Trophoblast cell (in vitro differentiated cells and primary cell): ENCODE results near the gene FUT8.

Experiments
- DNase-seq, 2 donors: peaks; one replicate each; pipeline ENCODE4 v3.0.0-alpha.2; 2016
- H2AFZ ChIP-seq: 2 replicates; pipeline ENCODE4 v1.6.1; 2013; ENCODE audit warnings: low read length, moderate library complexity, mild to moderate bottlenecking; ENCODE audit not compliant: insufficient read depth, poor library complexity
- H2AK5ac ChIP-seq: 2 replicates; pipeline ENCODE4 v1.6.1; 2013; ENCODE audit warnings: mild to moderate bottlenecking, low read length
- H2BK120ac ChIP-seq: 2 replicates; pipeline ENCODE4 v1.6.1; 2013; ENCODE audit warnings: low read length, mild to moderate bottlenecking, moderate library complexity; ENCODE audit not compliant: insufficient read depth, poor library complexity
- H2BK12ac ChIP-seq: 2 replicates; pipeline ENCODE4 v1.6.1; 2013; ENCODE audit warnings: mild to moderate bottlenecking, low read length, moderate library complexity
- H2BK5ac ChIP-seq: 2 replicates; pipeline ENCODE4 v1.6.1; 2013; ENCODE audit warnings: low read length, low read depth, moderate library complexity, mild to moderate bottlenecking; ENCODE audit not compliant: poor library complexity
- H3K14ac ChIP-seq: 2 replicates; pipeline ENCODE4 v1.6.1; 2013; ENCODE audit warnings: mild to moderate bottlenecking, low read length
- H3K18ac ChIP-seq: 2 replicates; pipeline ENCODE4 v1.6.1; 2013; ENCODE audit warnings: mild to moderate bottlenecking, low read length
- H3K23ac ChIP-seq: 2 replicates; pipeline ENCODE4 v1.6.1; 2013; ENCODE audit warnings: low read length
- H3K27ac ChIP-seq: 2 replicates; pipeline ENCODE4 v1.5.1; 2013; ENCODE audit warnings: low read depth, mild to moderate bottlenecking, inconsistent platforms, low read length, moderate library complexity
- H3K27me3 ChIP-seq: 2 replicates; pipeline ENCODE4 v1.6.1; 2013; ENCODE audit warnings: inconsistent platforms, mild to moderate bottlenecking, low read length, moderate library complexity; ENCODE audit not compliant: insufficient read depth
- H3K36me3 ChIP-seq, 2 experiments: 1 replicate in 1 of 2; 2 replicates in 1 of 2; pipeline ENCODE4 v1.6.1; 2013; ENCODE audit warnings: low read length in 2 of 2, mild to moderate bottlenecking in 2 of 2, moderate library complexity in 1 of 2; ENCODE audit not compliant: insufficient read depth in 2 of 2, control insufficient read depth in 1 of 2
- H3K4ac ChIP-seq: 2 replicates; pipeline ENCODE4 v1.6.1; 2013; ENCODE audit warnings: low read depth, mild to moderate bottlenecking, low read length, moderate library complexity
- H3K4me1 ChIP-seq, 2 experiments: 1 replicate in 1 of 2; 2 replicates in 1 of 2; pipeline ENCODE4 v1.6.1; 2013; ENCODE audit warnings: low read length in 2 of 2, mild to moderate bottlenecking in 2 of 2, moderate library complexity in 1 of 2; ENCODE audit not compliant: insufficient read depth in 2 of 2, control insufficient read depth in 1 of 2
- H3K4me2 ChIP-seq: 2 replicates; pipeline ENCODE4 v1.6.1; 2013; ENCODE audit warnings: inconsistent platforms, mild to moderate bottlenecking, low read length, moderate library complexity
- H3K4me3 ChIP-seq: 2 replicates; pipeline ENCODE4 v1.5.1; 2013; ENCODE audit warnings: mild to moderate bottlenecking, low read depth, low read length, inconsistent platforms
- H3K79me1 ChIP-seq: one replicate; pipeline ENCODE4 v1.6.1; 2013; ENCODE audit warnings: low read length
- H3K79me2 ChIP-seq: 2 replicates; pipeline ENCODE4 v1.6.1; 2013; ENCODE audit warnings: low read length, mild to moderate bottlenecking; ENCODE audit not compliant: control insufficient read depth, insufficient read depth, poor library complexity
- H3K9ac ChIP-seq: 2 replicates; pipeline ENCODE4 v1.6.1; 2013; ENCODE audit warnings: mild to moderate bottlenecking, low read length
- H3K9me3 ChIP-seq: 2 replicates; pipeline ENCODE4 v1.6.1; 2013; ENCODE audit warnings: low read depth, mild to moderate bottlenecking, control low read depth, inconsistent platforms, low read length; ENCODE audit not compliant: insufficient read depth
- H4K12ac ChIP-seq: 2 replicates; pipeline ENCODE4 v1.6.1; 2013; ENCODE audit warnings: low read depth, mild to moderate bottlenecking, low read length, moderate library complexity
- H4K8ac ChIP-seq: 2 replicates; pipeline ENCODE4 v1.6.1; 2013; ENCODE audit warnings: low read depth, mild to moderate bottlenecking, low read length, moderate library complexity
- H4K91ac ChIP-seq: one replicate; pipeline ENCODE4 v1.6.1; 2013; ENCODE audit warnings: low read depth, mild to moderate bottlenecking, low read length, moderate library complexity
- WGBS: extraction: QIAGEN DNeasy Blood & Tissue Kit; methylation state at CpG from one replicate; pipeline ENCODE4 v1.1.7; 2013; ENCODE audit warnings: missing lambda C conversion rate; ENCODE audit not compliant: insufficient read length, insufficient coverage; ENCODE audit errors: extremely low coverage; 5-methylcytosine and 5-hydroxymethylcytosine counted together

The FUT8 gene

GRCh38 chr14:65396082-65396910, 16.2 kb upstream of the FUT8 start:
- Histone ChIP-seq H4K91ac (no peak overlapping the region), H3K79me1 (no peaks in the 10 kb centered on the region), H3K23ac (no peak overlapping the region), H3K27ac (no peak overlapping the region), H3K9ac (no peak overlapping the region), H2BK12ac (no peak overlapping the region), H4K12ac (no peak overlapping the region), H3K27me3 (no peaks in the 10 kb centered on the region), H3K14ac (no peak overlapping the region), H3K4me2 (no peak overlapping the region), H3K36me3 (no peaks in the 10 kb centered on the region), H3K4ac (no peak overlapping the region), H3K9me3 (peaks cover 7% of the 10 kb centered on the region), H3K4me3 (no peak overlapping the region), H2AFZ (no peak overlapping the region), H3K79me2 (no peaks in the 10 kb centered on the region), H2AK5ac (no peak overlapping the region), H3K4me1 (peaks cover 0 to 3% of the 10 kb centered on the region in 2 experiments), H2BK120ac (no peak overlapping the region), H3K18ac (no peak overlapping the region), H4K8ac (no peak overlapping the region), H2BK5ac (no peak overlapping the region)
- DNase-seq, result no peak
- no CpG with 5 or more reads among the region's 5 CpGs for WGBS

- Histone ChIP-seq H2AFZ (no peak overlapping the region), H4K12ac (no peak overlapping the region), H3K4ac (no peak overlapping the region), H3K79me2 (no peaks in the 10 kb centered on the region), H2BK12ac (no peak overlapping the region), H3K23ac (no peak overlapping the region), H3K9ac (no peak overlapping the region), H2AK5ac (no peak overlapping the region), H3K14ac (no peak overlapping the region), H3K9me3 (no peaks in the 10 kb centered on the region), H2BK5ac (no peak overlapping the region), H3K27me3 (no peaks in the 10 kb centered on the region), H3K18ac (no peak overlapping the region), H3K79me1 (no peaks in the 10 kb centered on the region), H3K4me3 (no peak overlapping the region), H4K91ac (no peak overlapping the region), H3K4me2 (no peak overlapping the region), H4K8ac (no peak overlapping the region), H3K27ac (no peak overlapping the region), H2BK120ac (no peak overlapping the region), H3K4me1 (no peaks in the 10 kb centered on the region), H3K36me3 (no peaks in the 10 kb centered on the region)
- no peak for DNase-seq
These were observed 9.3 kb upstream of the FUT8 start for GRCh38 chr14:65403231-65403630.

DNA sequence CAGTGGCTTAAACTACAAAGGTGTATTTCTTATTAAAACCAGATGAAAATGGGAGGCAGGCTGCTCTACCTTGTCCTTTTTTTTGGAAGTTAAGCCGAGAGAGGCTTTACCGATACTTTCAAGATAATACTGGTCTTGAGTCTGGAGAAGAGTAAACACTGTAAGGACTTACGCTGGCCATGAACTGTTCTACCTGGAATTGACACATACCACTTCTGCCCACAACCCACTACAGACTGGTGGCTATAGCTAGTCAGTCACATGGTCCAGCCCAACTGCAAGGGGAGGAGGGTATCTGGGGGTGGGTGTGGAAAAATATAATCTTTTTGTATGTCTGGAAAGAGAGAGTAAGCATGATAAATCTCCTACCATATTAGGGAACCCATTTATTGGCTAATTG, 4.4 kb upstream of the FUT8 start:
- no peak overlapping the region for H3K4me2 ChIP-seq
- no peak overlapping the region for H3K14ac ChIP-seq
- no peak overlapping the region for H4K8ac ChIP-seq
- H3K18ac ChIP-seq, result no peak overlapping the region
- peaks cover 11% of the 10 kb centered on the region for H3K79me2 ChIP-seq
- H2AFZ ChIP-seq, result no peak overlapping the region
- no peak overlapping the region for H4K91ac ChIP-seq
- no peak overlapping the region for H2BK12ac ChIP-seq
- peaks cover 12% of the 10 kb centered on the region for H3K79me1 ChIP-seq
- no peak overlapping the region for H3K4ac ChIP-seq
- no CpG with 5 or more reads among the region's 3 CpGs for WGBS
- H3K9me3 ChIP-seq, result no peaks in the 10 kb centered on the region
- no peak overlapping the region for H3K27ac ChIP-seq
- H3K4me1 ChIP-seq, result no peaks in the 10 kb centered on the region
- no peak overlapping the region for H3K23ac ChIP-seq
- no peak overlapping the region for H3K9ac ChIP-seq
- no peak for DNase-seq
- no peak overlapping the region for H2AK5ac ChIP-seq
- H2BK120ac ChIP-seq, result no peak overlapping the region
- no peak overlapping the region for H2BK5ac ChIP-seq
- no peak overlapping the region for H3K4me3 ChIP-seq
- H3K36me3 ChIP-seq, result no peaks in the 10 kb centered on the region
- H4K12ac ChIP-seq, result no peak overlapping the region
- no peaks in the 10 kb centered on the region for H3K27me3 ChIP-seq

GRCh38 chr14:65410640-65411039, 1.9 kb upstream of the FUT8 start:
- no peak for DNase-seq
- H3K23ac ChIP-seq, result no peak overlapping the region
- H2AK5ac ChIP-seq, result no peak overlapping the region
- no CpG with 5 or more reads among the region's 2 CpGs for WGBS
- no peaks in the 10 kb centered on the region for H3K36me3 ChIP-seq
- no peak overlapping the region for H3K4me2 ChIP-seq
- no peak overlapping the region for H3K18ac ChIP-seq
- no peak overlapping the region for H3K4ac ChIP-seq
- peaks cover 16% of the 10 kb centered on the region for H3K79me2 ChIP-seq
- no peak overlapping the region for H3K14ac ChIP-seq
- H3K27ac ChIP-seq, result no peak overlapping the region
- no peak overlapping the region for H3K4me3 ChIP-seq
- no peak overlapping the region for H3K9ac ChIP-seq
- H3K27me3 ChIP-seq, result no peaks in the 10 kb centered on the region
- no peak overlapping the region for H2BK12ac ChIP-seq
- H2BK120ac ChIP-seq, result no peak overlapping the region
- H3K4me1 ChIP-seq, result no peaks in the 10 kb centered on the region
- no peak overlapping the region for H2BK5ac ChIP-seq
- H3K9me3 ChIP-seq, result no peaks in the 10 kb centered on the region
- H4K12ac ChIP-seq, result no peak overlapping the region
- no peak overlapping the region for H2AFZ ChIP-seq
- H4K91ac ChIP-seq, result no peak overlapping the region
- no peak overlapping the region for H4K8ac ChIP-seq
- H3K79me1 ChIP-seq, result peaks cover 19% of the 10 kb centered on the region
